ENCODE results near the gene TNS2.
A peak's percentile ranks its signal among the peaks of the same experiment; 100 is the strongest.
"Not testable (repeated sequence)": the region's sequence is repeated elsewhere in the genome, so short reads cannot be mapped to it uniquely, and the experiment has no call there.

Gene TNS2

DNA sequence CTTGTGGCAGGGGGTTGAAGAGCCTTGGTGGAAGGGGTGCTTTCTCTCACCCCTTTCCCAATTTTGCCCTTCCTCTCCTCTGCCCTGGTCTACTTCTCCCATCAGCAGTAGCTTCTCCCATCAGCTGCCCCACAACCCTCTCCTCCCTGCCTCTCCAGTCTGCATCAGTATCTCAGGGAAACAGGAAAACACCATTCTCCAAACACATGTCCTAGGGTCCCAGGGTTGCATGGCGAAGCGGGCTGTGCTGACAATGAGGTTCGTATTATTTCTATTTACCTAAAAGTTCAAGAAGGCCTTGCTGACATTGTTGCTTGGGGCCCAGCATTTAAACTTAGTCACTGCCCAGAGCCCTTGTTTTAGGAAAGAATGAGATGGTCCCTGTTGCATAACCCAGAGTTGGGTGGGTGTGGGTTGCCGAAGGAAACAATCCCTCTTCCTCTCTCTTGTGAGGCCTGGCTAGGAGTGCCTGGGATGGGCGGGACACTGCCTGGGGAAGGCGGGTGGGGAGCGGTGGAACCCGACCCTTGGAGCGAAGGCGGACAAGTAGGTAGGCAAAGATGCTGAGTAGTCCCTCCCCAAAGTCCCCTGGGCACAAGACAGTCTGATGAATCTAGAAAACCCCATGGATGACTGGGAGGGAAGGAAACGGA lies 46.4 kb downstream of the TNS2 start:
- FAIRE-seq, result no peak

- no peak for FAIRE-seq
Measured at GRCh38 chr12:53096759-53097158, 46.9 kb downstream of the TNS2 start.

DNA sequence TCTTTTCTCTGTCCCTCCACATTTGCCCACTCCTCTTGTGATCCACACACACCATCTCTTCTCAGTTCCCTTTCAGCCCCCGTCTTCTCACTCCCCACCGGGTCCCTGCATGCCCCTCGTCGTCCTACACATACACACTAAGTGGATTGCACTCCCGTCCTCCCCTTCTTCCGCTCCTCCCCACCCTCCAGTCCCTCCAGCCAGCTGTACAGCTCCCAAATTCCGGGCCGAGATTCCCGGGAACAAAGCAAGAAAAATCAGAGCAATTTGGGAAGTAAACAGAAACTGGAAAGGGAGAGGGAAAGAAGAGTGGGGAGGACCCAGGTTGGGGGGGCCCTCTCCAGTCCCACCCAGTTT lies 47.3 kb downstream of the TNS2 start:
- FAIRE-seq, result no peak

- FAIRE-seq, result no peak
Measured at GRCh38 chr12:53097564-53098353, 47.9 kb downstream of the TNS2 start, which contains the start of gene IGFBP6. IGFBP6 (plus strand) TSS chr12:53097667; CDS start chr12:53097718, 51 bp downstream.

GRCh38 chr12:53098354-53098981 lies 48.6 kb downstream of the TNS2 start:
- no peak for FAIRE-seq

- FAIRE-seq, result peak; percentile 98
Measured at GRCh38 chr12:53099071-53099882, 49.4 kb downstream of the TNS2 start.

GRCh38 chr12:53100466-53101151 lies 50.7 kb downstream of the TNS2 start:
- no peak for FAIRE-seq

DNA sequence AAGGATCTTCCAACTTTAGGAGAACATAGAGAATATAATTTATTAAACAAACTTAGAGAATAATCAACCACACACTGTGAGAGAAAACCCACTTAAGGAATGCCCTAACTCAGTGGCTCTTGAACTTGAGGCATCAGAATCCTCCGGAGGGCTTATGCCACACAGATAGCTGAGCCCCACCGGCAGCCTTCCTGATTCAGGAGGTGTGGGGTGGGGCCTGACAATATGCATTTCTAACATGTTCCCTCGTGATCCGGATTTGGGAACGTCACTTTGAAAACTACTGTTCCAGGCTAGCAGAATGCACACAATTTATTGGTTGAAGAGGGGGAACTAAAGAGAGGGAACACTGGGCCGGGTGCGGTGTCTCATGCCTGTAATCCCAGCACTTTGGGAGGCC lies 51.4 kb downstream of the TNS2 start:
- FAIRE-seq, result no peak

- no peak for FAIRE-seq
Measured at GRCh38 chr12:53101931-53102781, 52.3 kb downstream of the TNS2 start.

- no peak for FAIRE-seq
Measured at GRCh38 chr12:53102883-53103807, 53.3 kb downstream of the TNS2 start, which contains the start of gene SOAT2. SOAT2 (plus strand) TSS chr12:53103486; CDS start chr12:53103578, 92 bp downstream.

- no peak for FAIRE-seq
Measured at GRCh38 chr12:53103860-53104305, 54.0 kb downstream of the TNS2 start.

DNA sequence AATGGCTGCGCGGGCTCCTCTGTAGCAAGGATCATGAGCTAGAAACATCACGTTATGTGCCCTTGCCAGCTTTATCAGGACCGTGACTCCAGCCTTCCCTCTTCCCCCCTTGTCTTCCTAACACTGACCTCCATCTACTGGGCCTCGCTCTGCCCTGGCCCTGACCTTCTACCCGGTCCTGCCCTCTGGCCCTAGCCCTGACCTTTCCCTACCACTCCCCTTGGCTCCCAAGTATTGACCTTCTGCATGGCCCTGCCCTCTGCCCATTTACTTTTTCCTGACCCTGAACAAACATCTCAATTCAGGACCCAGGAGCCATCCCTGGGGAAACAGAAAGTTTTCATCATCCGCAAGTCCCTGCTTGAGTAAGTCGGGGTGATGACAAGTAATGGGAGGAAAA lies 55.4 kb downstream of the TNS2 start:
- FAIRE-seq, result no peak

GRCh38 chr12:53105712-53106439 lies 56.0 kb downstream of the TNS2 start:
- no peak for FAIRE-seq

GRCh38 chr12:53107122-53107521 lies 57.3 kb downstream of the TNS2 start:
- no peak for FAIRE-seq

GRCh38 chr12:53112431-53112830 lies 62.6 kb downstream of the TNS2 start:
- not testable (repeated sequence) for FAIRE-seq

DNA sequence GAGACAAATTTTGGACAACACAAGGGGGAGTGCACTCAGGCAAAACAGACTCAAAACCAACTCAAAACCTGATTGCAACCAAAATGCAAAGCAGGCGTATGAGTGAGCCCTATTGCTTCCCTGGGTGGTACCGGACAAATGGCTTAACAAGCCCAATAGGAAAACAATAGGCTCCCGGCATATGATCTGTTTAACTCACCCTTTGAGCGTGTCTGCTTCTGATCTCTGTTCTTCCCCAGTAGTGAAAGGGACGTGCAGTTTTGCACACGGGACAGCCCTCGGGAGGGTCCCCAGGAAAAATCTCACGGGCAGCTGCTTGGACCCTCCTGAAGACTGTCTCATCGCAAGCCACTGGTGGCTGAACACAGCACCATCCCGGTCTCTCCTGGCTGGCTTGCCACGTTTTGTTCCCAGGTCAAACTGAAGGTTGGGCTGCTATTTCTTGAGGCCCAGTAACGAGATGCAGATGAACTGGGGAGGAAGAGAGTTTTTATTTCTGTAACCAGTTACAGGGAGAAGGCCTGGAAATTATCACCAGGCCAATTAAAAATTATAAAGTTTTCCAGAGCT lies 63.4 kb downstream of the TNS2 start:
- no peak for FAIRE-seq

GRCh38 chr12:53113951-53114350 lies 64.1 kb downstream of the TNS2 start:
- FAIRE-seq, result no peak
